Measurements from ENCODE around the gene XRN2. TPM values are rescaled to one million over a fixed set of nuclear protein-coding genes. Genes with fewer than 3 reads are reported as not detected.

The XRN2 gene
- total RNA-seq, 1 donor = 97.1 TPM

DNA sequence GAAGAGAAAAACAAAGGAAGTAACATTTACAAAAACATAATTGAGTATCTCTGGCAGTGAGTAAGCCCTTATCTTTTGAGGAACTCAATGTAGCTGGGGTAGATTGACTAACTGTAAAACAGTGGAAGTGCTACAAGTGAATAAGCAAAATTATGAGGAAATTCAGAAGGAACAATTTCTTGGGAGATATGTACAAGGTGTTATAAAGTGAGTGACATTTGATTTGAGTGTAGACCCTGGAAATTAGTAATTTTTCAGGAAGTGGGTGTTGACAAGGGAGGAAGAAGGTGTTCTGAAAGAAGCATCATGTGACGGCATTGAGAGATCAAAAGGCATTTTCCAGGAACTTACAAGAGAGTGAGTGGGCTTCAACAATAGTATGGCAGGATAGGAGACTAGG, 22.2 kb downstream of the XRN2 start:
- TF ChIP-seq, protein P1, sequence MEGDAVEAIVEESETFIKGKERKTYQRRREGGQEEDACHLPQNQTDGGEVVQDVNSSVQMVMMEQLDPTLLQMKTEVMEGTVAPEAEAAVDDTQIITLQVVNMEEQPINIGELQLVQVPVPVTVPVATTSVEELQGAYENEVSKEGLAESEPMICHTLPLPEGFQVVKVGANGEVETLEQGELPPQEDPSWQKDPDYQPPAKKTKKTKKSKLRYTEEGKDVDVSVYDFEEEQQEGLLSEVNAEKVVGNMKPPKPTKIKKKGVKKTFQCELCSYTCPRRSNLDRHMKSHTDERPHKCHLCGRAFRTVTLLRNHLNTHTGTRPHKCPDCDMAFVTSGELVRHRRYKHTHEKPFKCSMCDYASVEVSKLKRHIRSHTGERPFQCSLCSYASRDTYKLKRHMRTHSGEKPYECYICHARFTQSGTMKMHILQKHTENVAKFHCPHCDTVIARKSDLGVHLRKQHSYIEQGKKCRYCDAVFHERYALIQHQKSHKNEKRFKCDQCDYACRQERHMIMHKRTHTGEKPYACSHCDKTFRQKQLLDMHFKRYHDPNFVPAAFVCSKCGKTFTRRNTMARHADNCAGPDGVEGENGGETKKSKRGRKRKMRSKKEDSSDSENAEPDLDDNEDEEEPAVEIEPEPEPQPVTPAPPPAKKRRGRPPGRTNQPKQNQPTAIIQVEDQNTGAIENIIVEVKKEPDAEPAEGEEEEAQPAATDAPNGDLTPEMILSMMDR (IDR thresholded peaks at IDR 0.05; ENCODE audit: insufficient read depth, low read length) = no peak
- H3K4me3 ChIP-seq (ENCODE audit: low read depth, low read length) = no peak overlapping the region
- peak; percentile 49 for DNase-seq (ENCODE audit: low read depth)

DNA sequence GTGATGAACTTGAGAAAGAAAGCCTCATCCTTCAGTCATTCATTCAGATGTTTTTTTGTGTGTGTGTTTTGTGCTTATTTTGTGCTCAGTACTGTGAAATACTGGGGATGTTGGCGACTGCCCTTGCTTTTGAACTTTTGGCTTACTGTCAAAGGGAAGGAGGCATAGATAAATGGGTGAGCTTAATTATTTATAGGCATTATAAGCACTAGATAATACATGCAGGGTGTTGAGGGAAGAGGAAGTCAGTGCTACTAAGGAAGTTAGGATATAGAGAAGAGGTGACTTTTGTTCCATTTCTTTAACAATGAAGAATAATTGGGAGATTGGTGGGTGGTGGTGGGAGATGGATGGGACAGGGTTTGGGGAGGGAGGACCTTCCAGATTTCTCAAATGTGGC, 23.6 kb downstream of the XRN2 start:
- no peak overlapping the region for H3K4me3 ChIP-seq (ENCODE audit: low read depth, low read length)
- TF ChIP-seq, protein P1 (IDR thresholded peaks at IDR 0.05; ENCODE audit: insufficient read depth, low read length) = no peak
- no peak for DNase-seq (ENCODE audit: low read depth)

DNA sequence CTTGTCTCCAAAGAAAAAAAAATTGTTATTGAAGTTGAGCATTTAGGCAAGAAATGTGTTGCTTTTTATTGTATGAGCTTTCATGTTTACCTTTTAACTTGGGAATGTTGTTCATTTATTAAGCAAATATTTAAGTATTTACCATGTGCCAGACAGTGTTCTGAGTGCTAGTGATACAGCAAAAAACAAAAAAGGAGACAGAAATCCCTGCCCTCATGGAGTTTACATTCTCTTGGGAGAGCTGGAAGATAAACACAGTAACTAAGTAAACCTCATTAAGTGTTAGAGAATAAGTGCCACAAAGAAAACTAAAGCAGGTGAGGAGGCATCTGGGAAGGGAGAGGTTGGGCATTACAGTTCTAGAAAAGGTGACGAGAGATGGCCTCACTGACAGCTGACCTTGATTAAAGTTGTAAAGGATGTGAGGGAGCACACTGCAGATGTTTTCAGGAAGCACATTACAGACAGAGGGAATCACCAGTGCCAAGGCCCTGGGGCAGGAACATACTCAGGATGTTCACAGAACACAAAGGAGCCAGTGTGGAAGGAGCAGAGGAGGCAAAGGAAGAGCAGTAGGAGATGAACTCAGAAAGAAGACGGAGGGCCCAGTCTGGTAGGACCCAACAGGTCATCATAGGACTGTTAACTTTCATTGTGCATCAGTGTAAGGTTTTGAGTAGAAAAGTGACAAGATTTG, 33.5 kb downstream of the XRN2 start:
- no peak for DNase-seq (ENCODE audit: low read depth)
- TF ChIP-seq, protein P1 (IDR thresholded peaks at IDR 0.05; ENCODE audit: insufficient read depth, low read length) = no peak
- H3K4me3 ChIP-seq (ENCODE audit: low read depth, low read length) = no peak overlapping the region

DNA sequence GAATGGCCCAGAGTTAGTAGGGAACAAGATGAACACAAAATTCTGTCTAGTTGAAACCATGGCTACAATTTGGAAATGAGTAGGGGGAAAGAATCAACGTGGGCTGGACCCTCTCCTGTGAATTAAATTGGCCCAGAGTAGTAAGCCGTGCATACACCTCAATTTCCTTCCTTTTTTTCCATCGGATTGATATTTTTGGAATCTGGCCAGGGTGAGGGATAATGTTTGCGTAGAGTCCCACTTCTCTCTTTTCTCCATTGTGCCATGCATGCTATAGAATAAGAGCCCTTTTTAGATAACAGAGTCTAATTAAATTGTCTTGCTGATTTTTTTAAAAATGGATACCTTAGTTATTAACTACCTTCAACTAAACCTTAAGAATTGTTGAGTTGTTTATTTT, 35.2 kb downstream of the XRN2 start:
- H3K4me3 ChIP-seq (ENCODE audit: low read depth, low read length) = no peak overlapping the region
- DNase-seq (ENCODE audit: low read depth) = no peak
- TF ChIP-seq, protein P1 (IDR thresholded peaks at IDR 0.05; ENCODE audit: insufficient read depth, low read length) = no peak

DNA sequence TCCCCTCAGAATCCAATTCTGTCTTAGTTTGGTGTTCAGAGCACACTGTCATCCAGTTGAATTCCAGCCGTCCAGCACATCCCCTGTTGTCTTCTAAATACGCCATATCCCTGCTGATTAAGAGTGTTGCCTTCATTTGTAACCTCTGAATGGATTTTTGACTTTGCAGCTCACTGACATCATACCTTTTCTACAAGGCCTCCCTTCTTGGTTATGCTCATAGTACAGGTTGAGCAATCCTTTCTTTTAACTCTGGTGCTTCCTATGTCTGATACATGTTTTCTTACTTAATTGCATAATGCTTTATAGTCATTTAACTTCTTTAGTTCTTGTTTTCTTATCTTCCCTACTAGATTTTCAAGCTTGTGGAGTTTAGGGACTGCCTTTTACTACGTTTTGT, 36.4 kb downstream of the XRN2 start:
- no peak overlapping the region for H3K4me3 ChIP-seq (ENCODE audit: low read depth, low read length)
- TF ChIP-seq, protein P1 (IDR thresholded peaks at IDR 0.05; ENCODE audit: insufficient read depth, low read length) = no peak
- no peak for DNase-seq (ENCODE audit: low read depth)

DNA sequence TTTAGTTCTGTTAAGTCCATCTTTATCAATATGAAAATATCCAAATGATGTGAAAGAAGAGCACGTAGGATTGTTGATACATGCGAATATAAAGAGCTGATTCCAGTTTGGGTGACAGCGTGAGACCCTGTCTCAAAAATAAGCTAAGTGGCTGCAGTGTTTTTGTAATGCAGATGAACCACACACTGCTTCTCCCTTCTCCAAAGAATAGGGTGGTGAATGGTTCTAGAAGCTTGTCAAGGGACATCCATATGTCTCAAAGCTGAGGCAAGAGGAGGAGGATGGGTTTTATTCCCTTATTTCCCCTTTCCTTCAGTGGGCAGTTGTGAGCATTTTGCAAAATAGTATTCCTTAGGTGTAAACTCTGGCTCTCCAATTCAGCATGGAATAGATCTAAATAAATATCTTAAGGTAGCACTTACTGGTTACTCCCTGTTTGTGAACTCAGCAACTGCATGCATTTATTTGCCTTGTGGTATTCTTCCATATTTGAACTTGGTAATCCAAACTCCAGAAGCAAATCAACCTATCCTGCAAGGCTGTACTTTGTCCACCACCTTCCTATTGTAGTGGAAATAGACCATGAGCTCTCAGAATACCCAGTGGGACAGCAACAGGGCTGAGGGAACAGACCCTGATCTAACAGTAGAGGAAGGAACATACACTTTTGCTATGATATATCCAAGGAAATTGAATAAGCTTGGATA, 38.0 kb downstream of the XRN2 start:
- TF ChIP-seq, protein P1 (IDR thresholded peaks at IDR 0.05; ENCODE audit: insufficient read depth, low read length) = no peak
- DNase-seq (ENCODE audit: low read depth) = no peak
- H3K4me3 ChIP-seq (ENCODE audit: low read depth, low read length) = no peak overlapping the region
